Femur (tissue), 1 donor: ENCODE measurements around the gene SHMT2.

Experiments
- DNase-seq: peaks from one replicate; pipeline ENCODE4 v3.0.0-alpha.2; 2017

The SHMT2 gene

DNA sequence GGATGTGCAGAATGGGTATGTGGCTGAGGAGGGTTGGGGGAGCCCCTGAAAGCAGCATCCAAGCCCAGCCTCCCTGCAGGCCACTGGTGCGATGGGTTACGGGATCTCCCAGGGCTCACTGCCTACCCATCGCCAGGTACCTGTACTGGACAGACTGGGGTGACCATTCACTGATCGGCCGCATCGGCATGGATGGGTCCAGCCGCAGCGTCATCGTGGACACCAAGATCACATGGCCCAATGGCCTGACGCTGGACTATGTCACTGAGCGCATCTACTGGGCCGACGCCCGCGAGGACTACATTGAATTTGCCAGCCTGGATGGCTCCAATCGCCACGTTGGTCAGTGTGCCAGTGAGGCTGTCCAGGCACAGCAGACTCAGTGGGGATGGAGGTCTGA lies 31.2 kb upstream of the SHMT2 start:
- DNase-seq, result no peak

DNA sequence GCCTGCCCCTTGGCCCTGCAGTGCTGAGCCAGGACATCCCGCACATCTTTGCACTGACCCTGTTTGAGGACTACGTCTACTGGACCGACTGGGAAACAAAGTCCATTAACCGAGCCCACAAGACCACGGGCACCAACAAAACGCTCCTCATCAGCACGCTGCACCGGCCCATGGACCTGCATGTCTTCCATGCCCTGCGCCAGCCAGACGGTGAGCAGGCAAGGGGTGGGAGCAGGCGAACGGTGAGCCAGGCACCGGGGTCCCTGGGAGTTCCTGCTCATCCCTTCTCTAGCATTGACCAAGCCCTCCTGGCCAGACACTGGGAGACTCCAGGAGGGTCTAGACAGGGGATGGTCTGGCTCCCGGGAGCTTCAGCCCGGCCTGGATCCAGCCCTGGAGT lies 30.3 kb upstream of the SHMT2 start:
- DNase-seq, result no peak

DNA sequence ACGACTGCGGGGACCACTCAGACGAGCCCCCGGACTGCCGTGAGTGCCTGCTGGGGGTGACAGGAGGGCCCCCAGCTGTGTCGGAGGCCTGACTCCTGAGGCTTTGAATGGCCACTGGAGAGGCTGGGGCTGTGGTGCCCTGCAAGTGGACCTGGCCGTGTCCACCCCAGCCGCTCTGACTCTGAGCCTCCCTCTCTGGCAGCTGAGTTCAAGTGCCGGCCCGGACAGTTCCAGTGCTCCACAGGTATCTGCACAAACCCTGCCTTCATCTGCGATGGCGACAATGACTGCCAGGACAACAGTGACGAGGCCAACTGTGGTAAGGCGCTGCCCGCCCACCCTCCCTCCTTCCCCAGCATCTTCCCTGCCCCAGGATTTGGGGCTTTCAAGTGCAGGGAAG lies 29.0 kb upstream of the SHMT2 start:
- DNase-seq, result no peak

DNA sequence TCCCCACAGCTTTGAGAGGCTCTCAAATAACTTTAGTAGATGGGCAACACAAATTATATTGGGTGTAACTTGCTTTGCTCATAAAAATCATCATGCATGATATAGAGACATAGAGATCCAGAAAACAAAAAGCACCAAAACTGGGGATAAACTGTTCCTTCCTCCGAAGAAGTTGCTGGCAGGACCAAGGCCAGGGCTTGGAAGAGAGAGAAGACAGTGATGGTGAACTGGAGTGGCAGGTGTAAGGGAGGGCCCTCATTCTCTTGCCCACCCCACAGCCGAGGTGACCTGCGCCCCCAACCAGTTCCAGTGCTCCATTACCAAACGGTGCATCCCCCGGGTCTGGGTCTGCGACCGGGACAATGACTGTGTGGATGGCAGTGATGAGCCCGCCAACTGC lies 28.3 kb upstream of the SHMT2 start:
- no peak for DNase-seq

DNA sequence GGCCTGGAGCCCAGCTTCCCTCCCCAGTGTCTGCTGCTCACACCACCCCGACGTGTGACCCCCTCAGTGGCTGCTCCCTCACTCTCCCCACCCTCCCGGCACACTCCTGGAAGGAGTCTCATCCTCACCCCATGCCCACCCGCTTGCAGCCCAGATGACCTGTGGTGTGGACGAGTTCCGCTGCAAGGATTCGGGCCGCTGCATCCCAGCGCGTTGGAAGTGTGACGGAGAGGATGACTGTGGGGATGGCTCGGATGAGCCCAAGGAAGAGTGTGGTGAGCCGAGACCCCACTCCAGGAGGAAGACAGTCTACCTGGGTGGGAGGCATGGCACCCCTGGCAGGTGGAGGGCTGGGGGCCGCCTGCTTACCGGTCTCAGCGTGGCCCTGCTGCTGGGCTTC lies 27.9 kb upstream of the SHMT2 start:
- no peak for DNase-seq

DNA sequence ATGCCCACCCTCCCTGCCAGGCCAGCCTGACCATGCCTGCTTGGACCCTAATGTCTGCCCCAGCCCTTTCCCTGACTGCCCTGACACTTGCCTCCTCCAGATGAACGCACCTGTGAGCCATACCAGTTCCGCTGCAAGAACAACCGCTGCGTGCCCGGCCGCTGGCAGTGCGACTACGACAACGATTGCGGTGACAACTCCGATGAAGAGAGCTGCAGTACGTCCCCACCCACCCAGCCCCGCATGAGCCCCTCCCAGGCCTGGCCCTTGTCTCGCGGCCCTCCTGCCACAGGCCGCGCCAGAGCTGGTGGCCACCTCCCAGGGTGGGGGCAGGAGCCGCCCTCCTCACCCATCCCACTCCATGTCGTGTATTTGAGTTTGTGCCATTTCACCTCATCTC lies 27.2 kb upstream of the SHMT2 start:
- DNase-seq, result no peak

DNA sequence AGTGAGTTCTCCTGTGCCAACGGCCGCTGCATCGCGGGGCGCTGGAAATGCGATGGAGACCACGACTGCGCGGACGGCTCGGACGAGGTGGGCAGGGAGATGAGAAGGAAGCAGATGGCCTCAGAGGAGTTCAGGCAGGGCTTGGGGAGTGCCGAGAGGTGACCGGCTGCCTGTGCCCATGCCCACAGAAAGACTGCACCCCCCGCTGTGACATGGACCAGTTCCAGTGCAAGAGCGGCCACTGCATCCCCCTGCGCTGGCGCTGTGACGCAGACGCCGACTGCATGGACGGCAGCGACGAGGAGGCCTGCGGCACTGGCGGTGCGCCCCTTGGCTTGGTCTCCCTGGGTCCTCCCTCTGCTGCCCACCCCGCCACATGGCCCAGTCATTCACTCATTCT lies 26.3 kb upstream of the SHMT2 start:
- no peak for DNase-seq

DNA sequence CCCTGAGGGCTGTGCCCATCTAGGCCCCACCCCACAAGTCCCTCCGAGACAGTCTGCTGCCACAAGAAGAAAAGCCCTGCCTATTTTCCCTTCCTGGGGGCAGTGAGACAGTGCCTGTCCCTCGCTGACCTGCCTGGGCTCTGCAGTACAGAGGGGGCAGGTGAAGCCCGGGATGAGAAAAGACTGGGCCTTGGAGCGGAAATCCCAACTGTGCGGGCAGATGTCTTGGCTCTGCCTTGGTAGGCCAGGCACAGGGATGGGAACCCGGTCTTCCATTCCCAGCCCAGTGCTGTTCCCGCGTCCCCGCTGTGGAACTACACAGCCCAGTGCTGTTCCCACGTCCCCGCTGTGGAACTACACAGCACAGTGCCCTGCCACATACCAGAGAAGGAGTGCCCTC lies 25.7 kb upstream of the SHMT2 start:
- no peak for DNase-seq

DNA sequence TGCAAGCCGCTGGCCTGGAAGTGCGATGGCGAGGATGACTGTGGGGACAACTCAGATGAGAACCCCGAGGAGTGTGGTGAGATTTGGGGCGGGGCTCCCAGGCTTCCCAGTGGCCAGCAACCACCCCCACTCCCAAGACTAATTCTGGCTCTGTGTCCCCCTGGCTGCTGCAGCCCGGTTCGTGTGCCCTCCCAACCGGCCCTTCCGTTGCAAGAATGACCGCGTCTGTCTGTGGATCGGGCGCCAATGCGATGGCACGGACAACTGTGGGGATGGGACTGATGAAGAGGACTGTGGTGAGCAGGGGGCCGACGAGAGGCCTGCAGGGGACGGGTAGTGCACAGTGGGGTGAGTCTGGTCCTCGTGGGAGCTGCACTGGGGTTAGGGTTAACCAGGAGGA lies 25.1 kb upstream of the SHMT2 start:
- no peak for DNase-seq

DNA sequence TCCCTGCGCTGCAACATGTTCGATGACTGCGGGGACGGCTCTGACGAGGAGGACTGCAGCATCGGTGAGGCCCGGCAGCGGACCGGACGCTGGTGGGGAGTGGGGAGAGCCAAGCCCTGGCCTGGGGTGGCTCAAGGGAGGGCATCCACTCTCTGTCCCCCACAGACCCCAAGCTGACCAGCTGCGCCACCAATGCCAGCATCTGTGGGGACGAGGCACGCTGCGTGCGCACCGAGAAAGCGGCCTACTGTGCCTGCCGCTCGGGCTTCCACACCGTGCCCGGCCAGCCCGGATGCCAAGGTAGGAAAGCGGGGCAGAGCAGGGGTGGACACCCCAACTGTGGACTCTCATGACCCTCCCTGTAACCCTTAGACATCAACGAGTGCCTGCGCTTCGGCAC lies 24.3 kb upstream of the SHMT2 start:
- no peak for DNase-seq

DNA sequence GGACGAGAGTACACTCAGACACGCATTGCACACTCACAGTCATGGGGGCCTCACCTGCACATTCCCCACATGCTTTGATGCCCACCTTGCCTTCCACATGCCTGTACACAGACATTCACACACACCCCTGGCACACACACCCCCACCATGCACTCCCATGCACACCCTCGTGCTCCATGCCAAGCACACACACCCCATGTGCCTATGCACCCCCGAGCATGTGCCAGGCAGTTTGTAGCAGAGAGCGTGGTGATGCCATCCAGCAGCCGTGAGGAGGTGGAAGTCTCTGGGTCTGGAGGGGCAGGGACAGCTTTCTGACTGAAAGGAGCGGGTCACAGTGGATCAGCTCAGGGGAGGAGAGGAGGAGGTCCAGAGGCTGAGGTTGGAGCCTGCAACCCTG lies 23.6 kb upstream of the SHMT2 start:
- no peak for DNase-seq

DNA sequence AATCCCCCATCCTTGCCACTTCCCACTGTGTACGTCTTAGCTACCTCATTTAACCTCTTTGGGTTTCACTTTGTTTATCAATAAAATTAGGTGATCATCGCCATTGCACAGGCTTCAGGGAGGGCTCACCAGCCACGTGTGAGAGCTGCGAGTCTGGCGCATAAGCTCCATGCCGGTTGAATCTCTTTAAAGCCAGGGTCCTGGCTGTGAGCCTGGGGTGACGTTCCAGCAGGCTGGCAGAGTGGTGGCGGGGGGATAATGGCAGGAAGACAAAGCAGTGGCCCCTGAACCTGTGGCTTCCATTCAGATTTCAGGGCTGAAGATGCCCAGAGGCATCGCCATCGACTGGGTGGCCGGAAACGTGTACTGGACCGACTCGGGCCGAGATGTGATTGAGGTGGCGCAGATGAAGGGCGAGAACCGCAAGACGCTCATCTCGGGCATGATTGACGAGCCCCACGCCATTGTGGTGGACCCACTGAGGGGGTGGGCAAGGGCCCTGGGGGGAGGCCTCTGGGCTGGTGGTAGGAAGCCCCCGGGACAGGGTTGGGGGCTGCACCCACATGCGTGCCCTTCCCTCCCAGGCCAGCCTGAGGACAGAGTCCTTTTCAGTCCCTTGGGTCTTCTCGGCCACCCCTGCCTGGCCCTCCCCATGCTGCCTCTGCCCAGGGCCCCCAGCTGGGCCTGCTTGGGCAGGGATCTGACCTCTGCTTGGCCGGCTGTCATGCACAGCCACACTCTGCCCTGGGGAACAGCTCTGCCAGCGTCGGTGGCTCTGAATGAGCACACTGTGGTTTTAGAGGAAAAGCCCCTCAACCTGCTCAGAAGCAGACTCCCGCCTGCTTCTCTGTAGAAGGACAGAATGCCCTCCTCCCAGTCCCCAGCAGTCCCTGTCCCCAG lies 21.5 kb upstream of the SHMT2 start:
- DNase-seq, result no peak

DNA sequence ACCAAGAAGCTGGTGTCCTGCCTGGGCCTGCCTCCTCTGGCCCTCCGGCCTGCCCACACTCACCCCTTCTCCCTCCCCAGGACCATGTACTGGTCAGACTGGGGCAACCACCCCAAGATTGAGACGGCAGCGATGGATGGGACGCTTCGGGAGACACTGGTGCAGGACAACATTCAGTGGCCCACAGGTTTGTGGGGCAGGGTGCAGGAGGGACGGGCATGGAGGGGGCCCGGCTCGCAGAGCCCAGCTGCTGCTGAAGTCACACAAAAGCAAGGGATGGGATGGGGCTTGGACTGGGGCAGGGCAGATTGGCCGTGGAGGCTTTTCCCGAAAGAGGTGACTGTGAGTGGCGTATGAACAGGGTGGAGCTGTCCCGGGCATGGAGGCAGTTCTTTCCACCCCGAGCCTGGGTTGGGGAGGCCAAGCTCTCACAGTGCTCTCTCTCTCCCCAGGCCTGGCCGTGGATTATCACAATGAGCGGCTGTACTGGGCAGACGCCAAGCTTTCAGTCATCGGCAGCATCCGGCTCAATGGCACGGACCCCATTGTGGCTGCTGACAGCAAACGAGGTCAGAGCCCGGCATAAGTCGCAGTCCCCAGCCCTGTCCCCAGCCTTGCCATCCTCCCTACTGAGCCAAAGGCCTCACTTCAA lies 20.8 kb upstream of the SHMT2 start:
- DNase-seq, result no peak

DNA sequence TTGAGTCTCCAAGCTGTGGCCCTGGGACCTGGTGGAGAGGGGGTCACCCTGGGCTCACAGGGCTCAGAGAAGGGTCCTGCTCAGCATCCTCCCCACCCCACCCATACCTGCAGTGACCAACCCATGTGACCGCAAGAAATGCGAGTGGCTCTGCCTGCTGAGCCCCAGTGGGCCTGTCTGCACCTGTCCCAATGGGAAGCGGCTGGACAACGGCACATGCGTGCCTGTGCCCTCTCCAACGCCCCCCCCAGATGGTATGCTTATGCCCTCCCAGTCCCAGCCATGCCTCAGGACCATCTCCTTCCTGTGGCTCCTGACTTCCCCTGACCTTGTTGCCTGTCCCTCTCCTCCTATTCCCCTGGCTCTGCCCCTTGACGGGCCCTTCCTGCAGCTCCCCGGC lies 19.6 kb upstream of the SHMT2 start:
- no peak for DNase-seq

DNA sequence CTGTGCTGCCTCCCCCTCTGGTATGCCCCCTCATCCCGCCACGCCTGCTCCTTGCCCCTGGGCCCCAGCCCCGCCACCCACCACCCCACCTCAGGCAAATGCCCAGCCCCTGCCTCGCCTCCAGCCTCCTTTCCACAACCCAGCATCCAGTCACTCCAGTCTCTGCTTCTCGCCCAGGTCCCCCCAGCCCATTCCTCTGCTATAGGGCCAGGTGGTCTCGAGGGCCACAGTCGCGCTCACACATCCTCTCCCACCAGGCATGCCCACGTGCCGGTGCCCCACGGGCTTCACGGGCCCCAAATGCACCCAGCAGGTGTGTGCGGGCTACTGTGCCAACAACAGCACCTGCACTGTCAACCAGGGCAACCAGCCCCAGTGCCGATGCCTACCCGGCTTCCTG lies 19.1 kb upstream of the SHMT2 start:
- no peak for DNase-seq

DNA sequence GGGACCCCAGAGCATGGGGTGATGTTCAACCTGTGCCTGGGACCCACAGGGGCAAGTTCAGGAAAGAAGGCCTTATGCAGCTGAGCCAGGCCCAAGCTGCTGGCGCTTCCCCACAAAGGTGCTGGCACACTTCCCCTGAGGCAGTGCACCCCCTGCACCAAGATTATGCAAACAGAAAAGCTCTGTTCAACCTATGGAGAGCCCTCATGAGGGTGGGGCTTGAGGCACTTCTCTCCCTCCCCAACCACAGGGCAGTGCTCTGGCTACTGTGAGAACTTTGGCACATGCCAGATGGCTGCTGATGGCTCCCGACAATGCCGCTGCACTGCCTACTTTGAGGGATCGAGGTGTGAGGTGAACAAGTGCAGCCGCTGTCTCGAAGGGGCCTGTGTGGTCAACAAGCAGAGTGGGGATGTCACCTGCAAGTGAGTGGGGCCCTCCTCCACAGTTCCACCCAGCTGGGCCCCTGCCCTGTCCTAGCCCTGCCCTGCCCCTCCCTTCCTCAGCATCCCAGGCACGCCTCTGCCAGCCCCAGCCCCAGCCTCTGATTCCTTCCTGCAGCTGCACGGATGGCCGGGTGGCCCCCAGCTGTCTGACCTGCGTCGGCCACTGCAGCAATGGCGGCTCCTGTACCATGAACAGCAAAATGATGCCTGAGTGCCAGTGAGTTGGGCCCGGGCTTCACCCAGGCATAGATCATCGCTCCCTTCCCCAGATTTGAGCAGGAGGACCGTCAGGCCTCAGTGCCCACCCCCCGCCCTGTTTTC lies 18.4 kb upstream of the SHMT2 start:
- DNase-seq, result no peak

DNA sequence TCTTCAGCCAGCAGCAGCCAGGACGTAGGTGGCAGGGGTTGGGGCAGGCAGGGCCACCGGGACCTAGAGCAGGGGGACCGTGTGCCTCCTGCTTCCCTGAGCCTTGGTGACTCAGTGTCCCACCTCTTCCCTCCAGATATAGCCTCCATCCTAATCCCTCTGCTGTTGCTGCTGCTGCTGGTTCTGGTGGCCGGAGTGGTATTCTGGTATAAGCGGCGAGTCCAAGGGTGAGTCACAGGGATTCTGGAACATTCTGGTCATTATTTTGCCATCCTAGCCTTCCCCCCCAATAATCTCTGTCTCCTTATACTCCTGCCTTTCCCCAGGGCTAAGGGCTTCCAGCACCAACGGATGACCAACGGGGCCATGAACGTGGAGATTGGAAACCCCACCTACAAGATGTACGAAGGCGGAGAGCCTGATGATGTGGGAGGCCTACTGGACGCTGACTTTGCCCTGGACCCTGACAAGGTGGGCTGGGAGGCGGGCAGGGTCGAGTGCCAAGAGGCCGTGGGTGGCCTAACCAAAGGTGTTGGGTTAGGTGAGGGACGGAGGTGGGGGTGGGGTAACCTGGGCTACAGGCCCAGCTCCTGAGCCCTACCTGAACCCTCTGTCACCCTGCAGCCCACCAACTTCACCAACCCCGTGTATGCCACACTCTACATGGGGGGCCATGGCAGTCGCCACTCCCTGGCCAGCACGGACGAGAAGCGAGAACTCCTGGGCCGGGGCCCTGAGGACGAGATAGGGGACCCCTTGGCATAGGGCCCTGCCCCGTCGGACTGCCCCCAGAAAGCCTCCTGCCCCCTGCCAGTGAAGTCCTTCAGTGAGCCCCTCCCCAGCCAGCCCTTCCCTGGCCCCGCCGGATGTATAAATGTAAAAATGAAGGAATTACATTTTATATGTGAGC lies 17.5 kb upstream of the SHMT2 start:
- no peak for DNase-seq

DNA sequence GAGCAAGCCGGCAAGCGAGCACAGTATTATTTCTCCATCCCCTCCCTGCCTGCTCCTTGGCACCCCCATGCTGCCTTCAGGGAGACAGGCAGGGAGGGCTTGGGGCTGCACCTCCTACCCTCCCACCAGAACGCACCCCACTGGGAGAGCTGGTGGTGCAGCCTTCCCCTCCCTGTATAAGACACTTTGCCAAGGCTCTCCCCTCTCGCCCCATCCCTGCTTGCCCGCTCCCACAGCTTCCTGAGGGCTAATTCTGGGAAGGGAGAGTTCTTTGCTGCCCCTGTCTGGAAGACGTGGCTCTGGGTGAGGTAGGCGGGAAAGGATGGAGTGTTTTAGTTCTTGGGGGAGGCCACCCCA lies 16.8 kb upstream of the SHMT2 start:
- no peak for DNase-seq

DNA sequence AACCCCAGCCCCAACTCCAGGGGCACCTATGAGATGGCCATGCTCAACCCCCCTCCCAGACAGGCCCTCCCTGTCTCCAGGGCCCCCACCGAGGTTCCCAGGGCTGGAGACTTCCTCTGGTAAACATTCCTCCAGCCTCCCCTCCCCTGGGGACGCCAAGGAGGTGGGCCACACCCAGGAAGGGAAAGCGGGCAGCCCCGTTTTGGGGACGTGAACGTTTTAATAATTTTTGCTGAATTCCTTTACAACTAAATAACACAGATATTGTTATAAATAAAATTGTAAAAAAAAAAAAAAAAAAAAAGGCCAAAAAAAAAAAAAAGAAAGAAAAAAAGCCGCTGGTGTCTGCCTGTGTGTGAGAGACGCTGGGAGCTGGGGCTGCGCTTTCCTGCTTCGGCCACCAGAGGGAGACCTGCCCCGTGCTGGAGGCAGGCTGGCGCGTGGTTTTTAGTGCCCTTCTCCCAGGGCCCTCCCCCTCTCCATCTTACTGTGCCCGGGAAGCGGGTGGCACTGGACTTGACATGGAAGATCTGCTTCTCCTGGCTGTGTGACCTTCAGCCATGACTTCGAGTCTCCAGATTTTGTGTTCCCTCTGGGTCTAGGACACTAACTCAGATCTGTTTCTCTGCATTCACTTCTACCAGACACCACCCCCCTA lies 16.3 kb upstream of the SHMT2 start:
- DNase-seq, result peak; percentile 93

DNA sequence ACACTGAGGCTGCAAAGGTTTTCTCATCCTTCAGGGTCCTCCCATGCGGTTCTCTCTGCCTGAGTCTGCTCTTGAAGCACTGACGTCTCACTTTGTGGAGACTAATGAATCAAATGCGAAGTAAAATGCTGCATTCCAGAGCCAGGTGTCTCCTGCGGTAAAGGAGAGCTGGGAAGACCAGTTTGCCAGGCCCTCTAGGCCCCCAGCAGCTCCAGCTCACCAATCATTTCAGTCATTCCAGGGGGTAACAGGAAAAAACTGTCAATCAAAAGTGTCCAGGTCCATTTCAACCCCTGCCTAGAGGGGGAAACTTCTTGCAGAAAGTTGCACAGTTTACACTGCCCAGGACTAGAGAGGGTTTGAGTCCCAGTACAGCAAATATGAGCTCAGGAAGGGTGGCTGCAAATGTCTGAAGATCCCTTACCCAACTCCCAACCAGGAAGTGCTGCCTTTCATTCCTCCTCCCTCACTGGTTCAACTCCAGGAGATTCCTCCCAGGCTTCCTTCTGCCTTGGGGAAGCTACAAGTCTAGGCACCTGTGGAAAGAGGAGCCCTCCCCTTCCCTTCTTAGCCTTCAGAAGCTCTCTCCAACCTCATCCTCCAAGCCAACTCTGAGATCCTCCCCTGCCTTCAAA lies 15.6 kb upstream of the SHMT2 start:
- no peak for DNase-seq

DNA sequence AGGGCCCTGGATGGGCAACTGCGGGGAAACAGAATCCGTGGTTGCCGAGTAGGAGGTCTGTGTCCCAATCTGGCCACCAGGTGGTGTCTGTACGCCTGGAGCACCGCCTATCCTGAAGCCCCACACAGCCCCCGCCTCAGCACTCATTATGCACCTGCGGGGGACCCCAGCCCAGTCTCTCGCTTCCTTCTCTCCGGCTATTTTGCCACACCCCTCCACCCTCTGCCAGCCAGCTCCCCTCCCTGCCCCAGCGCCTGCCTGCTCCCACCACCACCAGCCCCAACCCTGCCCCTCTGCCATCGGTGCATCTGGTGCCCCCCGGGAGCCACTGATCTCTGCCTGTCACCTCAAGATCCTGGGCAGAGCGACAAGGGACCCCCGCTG lies 15.1 kb upstream of the SHMT2 start:
- peak; percentile 71 for DNase-seq

DNA sequence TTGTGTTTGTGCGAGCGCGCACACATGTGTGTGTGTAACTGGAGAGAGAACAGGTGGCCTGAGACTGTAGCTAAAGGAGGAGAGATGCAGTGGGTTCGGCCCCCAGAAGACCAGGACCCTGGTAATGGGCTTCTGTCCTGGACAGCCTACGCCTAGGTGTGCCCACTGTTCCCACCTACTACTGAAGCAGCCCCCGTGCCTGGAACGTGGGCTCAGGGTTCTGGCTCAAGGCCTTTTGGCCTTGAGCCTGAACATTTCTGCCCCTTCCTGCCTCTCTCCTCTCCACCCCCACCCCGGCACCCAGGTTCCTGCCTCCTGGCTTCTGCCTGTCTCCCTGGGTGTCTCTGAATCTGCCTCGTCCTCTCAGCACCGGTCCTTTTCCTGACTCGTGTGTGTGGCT lies 14.4 kb upstream of the SHMT2 start:
- DNase-seq, result no peak
